HCT116 (cell line): Measurements from ENCODE around the gene CDC45. TPM values are rescaled to one million over a fixed set of nuclear protein-coding genes. Genes with fewer than 3 reads are reported as not detected.

Experiments used
- ATAC-seq: fragments of 200-7000 bp; cut with Tn5 transposase; 2 replicates; pipeline ENCODE4 v1.9.1; 2020; ENCODE audit warnings: mild to moderate bottlenecking, moderate library complexity
- BruUV-seq: library from RNA; stranded (reverse); fragments of 400-500 nt; replicated peaks from 2 replicates; lab custom pipeline; 2021; lab: Mats Ljungman, UMichigan
- CTCF ChIA-PET: fragments of 300-600 bp; sonication (Branson Sonifier 250); formaldehyde crosslinking; loops from one replicate; lab custom pipeline; 2021; ENCODE audit warnings: antibody characterized with exemption; lab: Charles Lee
- POLR2A ChIA-PET: fragments of 300-600, 350-600 bp; sonication (Branson Sonifier 250); formaldehyde crosslinking; loops from one replicate; lab custom pipeline; 2021; ENCODE audit warnings: antibody characterized with exemption; lab: Charles Lee
- RAD21 ChIA-PET, 2 experiments: fragments of 300-600 bp; sonication (Branson Sonifier 250); formaldehyde crosslinking; loops; one replicate each; lab custom pipeline; 2023; ENCODE audit warnings: low total read pairs in 2 of 2; ENCODE audit not compliant: uncharacterized antibody in 2 of 2, unreplicated experiment in 2 of 2, low non-redundant PET in 1 of 2; lab: Charles Lee
- DNase-seq: peaks from one replicate; pipeline ENCODE4 v3.0.0-alpha.2; 2010; ENCODE audit warnings: low read depth, low spot score
- H2AFZ ChIP-seq: fragments of 200-600 bp; shearing (Covaris generic), sonication (generic); 2 replicates; pipeline ENCODE4 v1.6.1; 2017; ENCODE audit warnings: low read depth, mixed run types, mixed read lengths, antibody characterized with exemption, low read length; ENCODE audit not compliant: poor library complexity, severe bottlenecking
- H3K27ac ChIP-seq: 2 replicates; pipeline ENCODE4 v1.5.1; 2012; ENCODE audit warnings: low read depth, low read length
- H3K27me3 ChIP-seq: fragments of 200-600 bp; sonication (generic); 2 replicates; pipeline ENCODE4 v1.6.1; 2016; ENCODE audit warnings: mixed run types, low read length, mixed read lengths; ENCODE audit not compliant: insufficient read depth
- H3K36me3 ChIP-seq, 2 experiments: fragments of 200-500 bp in 1 of 2; fragments of 200-600 bp in 1 of 2; sonication (Bioruptor generic) in 1 of 2; sonication (generic) in 1 of 2; 2 replicates each; pipeline versions ENCODE4 v1.5.1 to v1.6.1; 2014 to 2016; ENCODE audit warnings: low read length in 2 of 2, inconsistent platforms in 1 of 2, mixed read lengths in 1 of 2, mixed run types in 1 of 2; ENCODE audit not compliant: insufficient read depth in 2 of 2, control insufficient read depth in 1 of 2
- H3K4me1 ChIP-seq, 2 experiments: fragments of 200-600 bp in 1 of 2; sonication (generic) in 1 of 2; 2 replicates each; pipeline versions ENCODE4 v1.5.1 to v1.6.1; 2012 to 2017; ENCODE audit warnings: low read length in 2 of 2, inconsistent platforms in 1 of 2, mild to moderate bottlenecking in 1 of 2, mixed read lengths in 1 of 2, mixed run types in 1 of 2, moderate library complexity in 1 of 2; ENCODE audit not compliant: insufficient read depth in 2 of 2, control insufficient read depth in 1 of 2
- H3K4me2 ChIP-seq: fragments of 200-600 bp; sonication (generic); 2 replicates; pipeline ENCODE4 v1.6.1; 2017; ENCODE audit warnings: mixed run types, low read length, mixed read lengths
- H3K4me3 ChIP-seq, 2 experiments: fragments of 200-600 bp in 1 of 2; sonication (generic) in 1 of 2; replicated peaks in 1 of 2; 2 replicates each; pipeline ENCODE4 v1.5.1; 2011 to 2016; ENCODE audit warnings: low read length in 2 of 2, control low read depth in 1 of 2, low read depth in 1 of 2, mild to moderate bottlenecking in 1 of 2, mixed read lengths in 1 of 2, mixed run types in 1 of 2
- H3K79me2 ChIP-seq: fragments of 200-600 bp; sonication (generic); 2 replicates; pipeline ENCODE4 v1.6.1; 2017; ENCODE audit warnings: mild to moderate bottlenecking, mixed run types, low read length, moderate library complexity, mixed read lengths; ENCODE audit not compliant: insufficient read depth
- H3K9ac ChIP-seq: fragments of 200-600 bp; sonication (generic); 2 replicates; pipeline ENCODE4 v1.6.1; 2016; ENCODE audit warnings: low read length, mixed read lengths
- H3K9me2 ChIP-seq: fragments of 200-600 bp; sonication (generic), shearing (Covaris generic); 2 replicates; pipeline ENCODE4 v1.6.1; 2017; ENCODE audit warnings: mixed run types, mild to moderate bottlenecking, moderate library complexity; ENCODE audit not compliant: insufficient read depth
- H3K9me3 ChIP-seq, 2 experiments: fragments of 200-500 bp in 1 of 2; fragments of 200-600 bp in 1 of 2; sonication (Bioruptor generic) in 1 of 2; sonication (generic) in 1 of 2; 2 replicates each; pipeline ENCODE4 v1.6.1; 2014 to 2017; ENCODE audit warnings: low read length in 2 of 2, mixed read lengths in 2 of 2, inconsistent platforms in 1 of 2, low read depth in 1 of 2, mild to moderate bottlenecking in 1 of 2, mixed run types in 1 of 2, moderate library complexity in 1 of 2; ENCODE audit not compliant: control insufficient read depth in 1 of 2, insufficient read depth in 1 of 2
- H4K20me1 ChIP-seq: fragments of 200-600 bp; sonication (generic), shearing (Covaris generic); 2 replicates; pipeline ENCODE4 v1.6.1; 2017; ENCODE audit warnings: mixed run types, mild to moderate bottlenecking, moderate library complexity; ENCODE audit not compliant: insufficient read depth
- CBX3 ChIP-seq: IDR thresholded peaks from 2 replicates; pipeline ENCODE4 v1.6.1; 2012; ENCODE audit warnings: low read depth
- CEBPB ChIP-seq: IDR thresholded peaks from 2 replicates; pipeline ENCODE4 v1.6.1; 2012; ENCODE audit warnings: low read depth
- EGR1 ChIP-seq: IDR thresholded peaks from 2 replicates; pipeline ENCODE4 v1.6.1; 2012; ENCODE audit warnings: low read depth
- JUND ChIP-seq: IDR thresholded peaks from 2 replicates; pipeline ENCODE4 v1.6.1; 2012
- POLR2A ChIP-seq: IDR thresholded peaks from 2 replicates; pipeline ENCODE4 v1.7.0; 2011; ENCODE audit warnings: borderline replicate concordance; ENCODE audit not compliant: insufficient read depth, insufficient read length; ENCODE audit errors: extremely low read depth
- POLR2AphosphoS5 ChIP-seq: IDR thresholded peaks from 2 replicates; pipeline ENCODE4 v1.6.1; 2011; ENCODE audit warnings: mild to moderate bottlenecking, low read depth, low read length, moderate library complexity
- RAD21 ChIP-seq: IDR thresholded peaks from 2 replicates; pipeline ENCODE4 v1.6.1; 2012; ENCODE audit warnings: low read depth, mild to moderate bottlenecking
- SIN3A ChIP-seq: IDR thresholded peaks from 2 replicates; pipeline ENCODE4 v1.6.1; 2012; ENCODE audit warnings: low read depth
- SP1 ChIP-seq: IDR thresholded peaks from 2 replicates; pipeline ENCODE4 v1.6.1; 2012; ENCODE audit warnings: low read depth
- TCF7L2 ChIP-seq: IDR thresholded peaks from 2 replicates; pipeline ENCODE4 v1.7.0; 2011; ENCODE audit warnings: borderline replicate concordance, inconsistent platforms; ENCODE audit not compliant: insufficient read depth, insufficient read length; ENCODE audit errors: extremely low read depth
- ZFX ChIP-seq: fragments of 450-650 bp; IDR thresholded peaks from 2 replicates; pipeline ENCODE4 v1.6.1; 2017
- intact Hi-C: fragments of 100-400 bp; cut with micrococcal nuclease; formaldehyde crosslinking; loops from 2 replicates; pipeline ENCODE4 v1.10.0; 2022
- total RNA-seq: library from RNA; stranded (reverse); gene quantifications from one replicate; pipeline ENCODE4 v1.2.1, GENCODE V29; 2021; ENCODE audit not compliant: unreplicated experiment
- TF ChIP-seq, protein P1 (sequence below): IDR thresholded peaks from 2 replicates; pipeline ENCODE4 v1.6.1; 2012; ENCODE audit warnings: low read depth
- TF ChIP-seq, protein P2 (sequence below): IDR thresholded peaks from 2 replicates; pipeline ENCODE4 v1.6.1; 2012
- TF ChIP-seq, protein P3 (sequence below): IDR thresholded peaks from 2 replicates; pipeline ENCODE4 v1.6.1; 2012

Gene CDC45
- total RNA-seq, 1 experiment from 2014 or later: 43.4 TPM

DNA sequence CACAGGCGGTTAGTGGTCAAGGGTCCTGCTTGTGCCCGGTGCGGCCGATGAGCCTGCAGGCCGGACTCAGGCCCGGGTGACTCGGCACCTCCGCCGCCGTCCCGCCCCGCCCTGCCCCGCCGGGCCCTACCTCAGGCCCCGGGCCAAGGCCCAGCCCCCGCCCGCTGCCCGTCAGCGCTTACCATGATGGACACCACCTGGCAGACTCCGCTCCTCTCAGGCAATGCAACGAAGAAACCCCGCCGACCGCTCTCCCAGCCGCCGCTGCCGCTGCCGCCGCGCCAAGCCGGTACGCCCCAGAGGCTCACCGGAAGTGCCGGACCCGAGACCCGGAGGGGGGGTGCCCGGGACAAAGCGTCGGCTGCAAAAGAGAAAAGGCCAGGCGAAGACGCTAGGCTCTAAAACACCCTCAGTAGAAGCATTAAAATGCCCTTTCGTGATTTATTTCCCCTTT, 792 bp upstream of the CDC45 start, which contains the start of gene UFD1:
Gene UFD1 (minus strand): TSS at position 293 of the 454 bp plus-strand sequence. CDS start 108 bp downstream, at position 185.
- Histone ChIP-seq H3K4me2 (peak within 1 kb of the TSS; percentile 81), H3K36me3 (peaks cover 10 to 31% of the 10 kb centered on the region in 2 experiments), H3K9me2 (no peaks in the 10 kb centered on the region), H3K4me1 (peaks cover 14 to 23% of the 10 kb centered on the region in 2 experiments; a peak in 3 of 4 replicates), H2AFZ (peak within 1 kb of the TSS; percentile 47), H3K9ac (peak within 1 kb of the TSS; percentile 93), H3K27ac (peak within 1 kb of the TSS; percentile 86), H4K20me1 (peaks cover 6% of the 10 kb centered on the region; the same call in 1 of the 2 replicates), H3K9me3 (no peaks in the 10 kb centered on the region), H3K27me3 (no peaks in the 10 kb centered on the region), H3K79me2 (peaks cover 81% of the 10 kb centered on the region), H3K4me3 (peak within 1 kb of the TSS; percentile 80 to 91)
- no TSS peak for BruUV-seq
- ATAC-seq (peak; percentile 69), DNase-seq (no peak)
- RAD21 ChIA-PET: interaction anchor here in 1 of 2 experiments (0.9 kb wide), 1 partner anchor 334 kb away, joined by 3 read pairs; the partner anchor contains the start of gene ESS2
- TF ChIP-seq POLR2AphosphoS5: peak; percentile 64
- TF ChIP-seq EGR1: no peak
- TF ChIP-seq ZFX: peak; percentile 82
- TF ChIP-seq, protein P1, sequence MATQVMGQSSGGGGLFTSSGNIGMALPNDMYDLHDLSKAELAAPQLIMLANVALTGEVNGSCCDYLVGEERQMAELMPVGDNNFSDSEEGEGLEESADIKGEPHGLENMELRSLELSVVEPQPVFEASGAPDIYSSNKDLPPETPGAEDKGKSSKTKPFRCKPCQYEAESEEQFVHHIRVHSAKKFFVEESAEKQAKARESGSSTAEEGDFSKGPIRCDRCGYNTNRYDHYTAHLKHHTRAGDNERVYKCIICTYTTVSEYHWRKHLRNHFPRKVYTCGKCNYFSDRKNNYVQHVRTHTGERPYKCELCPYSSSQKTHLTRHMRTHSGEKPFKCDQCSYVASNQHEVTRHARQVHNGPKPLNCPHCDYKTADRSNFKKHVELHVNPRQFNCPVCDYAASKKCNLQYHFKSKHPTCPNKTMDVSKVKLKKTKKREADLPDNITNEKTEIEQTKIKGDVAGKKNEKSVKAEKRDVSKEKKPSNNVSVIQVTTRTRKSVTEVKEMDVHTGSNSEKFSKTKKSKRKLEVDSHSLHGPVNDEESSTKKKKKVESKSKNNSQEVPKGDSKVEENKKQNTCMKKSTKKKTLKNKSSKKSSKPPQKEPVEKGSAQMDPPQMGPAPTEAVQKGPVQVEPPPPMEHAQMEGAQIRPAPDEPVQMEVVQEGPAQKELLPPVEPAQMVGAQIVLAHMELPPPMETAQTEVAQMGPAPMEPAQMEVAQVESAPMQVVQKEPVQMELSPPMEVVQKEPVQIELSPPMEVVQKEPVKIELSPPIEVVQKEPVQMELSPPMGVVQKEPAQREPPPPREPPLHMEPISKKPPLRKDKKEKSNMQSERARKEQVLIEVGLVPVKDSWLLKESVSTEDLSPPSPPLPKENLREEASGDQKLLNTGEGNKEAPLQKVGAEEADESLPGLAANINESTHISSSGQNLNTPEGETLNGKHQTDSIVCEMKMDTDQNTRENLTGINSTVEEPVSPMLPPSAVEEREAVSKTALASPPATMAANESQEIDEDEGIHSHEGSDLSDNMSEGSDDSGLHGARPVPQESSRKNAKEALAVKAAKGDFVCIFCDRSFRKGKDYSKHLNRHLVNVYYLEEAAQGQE: no peak
- TF ChIP-seq RAD21: no peak
- TF ChIP-seq, protein P2, sequence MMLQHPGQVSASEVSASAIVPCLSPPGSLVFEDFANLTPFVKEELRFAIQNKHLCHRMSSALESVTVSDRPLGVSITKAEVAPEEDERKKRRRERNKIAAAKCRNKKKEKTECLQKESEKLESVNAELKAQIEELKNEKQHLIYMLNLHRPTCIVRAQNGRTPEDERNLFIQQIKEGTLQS: no peak
- TF ChIP-seq CEBPB: no peak
- peak; percentile 47; the same call in 1 of the 2 replicates for TF ChIP-seq JUND
- TF ChIP-seq TCF7L2: peak; percentile 39
- no peak for TF ChIP-seq POLR2A
- peak; percentile 65; the same call in 1 of the 2 replicates for TF ChIP-seq SP1
- TF ChIP-seq SIN3A: peak; percentile 58; the same call in 1 of the 2 replicates
- TF ChIP-seq, protein P3, sequence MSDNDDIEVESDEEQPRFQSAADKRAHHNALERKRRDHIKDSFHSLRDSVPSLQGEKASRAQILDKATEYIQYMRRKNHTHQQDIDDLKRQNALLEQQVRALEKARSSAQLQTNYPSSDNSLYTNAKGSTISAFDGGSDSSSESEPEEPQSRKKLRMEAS: peak; percentile 61
- no peak for TF ChIP-seq CBX3
- POLR2A ChIA-PET: interaction anchor here (0.7 to 1.6 kb wide), 4 partner anchors 10 to 151 kb away, joined by 3 to 6 read pairs (median 3); no protein-coding TSS in a partner anchor
- CTCF ChIA-PET: interaction anchor here (1.0 to 2.6 kb wide), 4 partner anchors 11 to 300 kb away, joined by 4 to 11 read pairs (median 6); partner anchors contain the start of gene SLC25A1
- intact Hi-C loops: loop anchor here (1.0 to 10.0 kb wide), 5 partner anchors 47 to 357 kb away; partner anchors contain the start of genes DGCR2, ESS2 and MRPL40
